T47D (cell line): ENCODE measurements around the gene MARCHF3.

Experiments used
- DNase-seq, 2 experiments: peaks; one replicate each; pipeline versions ENCODE4 v3.0.0 to v3.0.0-alpha.2; 2011 to 2012; ENCODE audit warnings: low read depth in 1 of 2, low spot score in 1 of 2
- JUND ChIP-seq: IDR thresholded peaks from 2 replicates; pipeline ENCODE4 v1.6.1; 2012; ENCODE audit warnings: low read depth
- in situ Hi-C: cut with HindIII; loops from 2 replicates; pipeline ENCODE4 v1.10.0; 2016; ENCODE audit warnings: low sequenced_read_pairs, low pct_unique_long_range_greater_than_20kb

The MARCHF3 gene

GRCh38 chr5:126941403-126941802, 89.0 kb downstream of the MARCHF3 start:
- DNase-seq = no peak
- in situ Hi-C loops = no loop called here
- no peak for TF ChIP-seq JUND

GRCh38 chr5:126939887-126940286, 90.5 kb downstream of the MARCHF3 start:
- DNase-seq = no peak
- TF ChIP-seq JUND = no peak
- in situ Hi-C loops = no loop called here

GRCh38 chr5:126938466-126938865, 91.9 kb downstream of the MARCHF3 start:
- DNase-seq = no peak
- no peak for TF ChIP-seq JUND
- in situ Hi-C loops = no loop called here

GRCh38 chr5:126937771-126938170, 92.6 kb downstream of the MARCHF3 start:
- in situ Hi-C loops = no loop called here
- DNase-seq = no peak
- TF ChIP-seq JUND = no peak

GRCh38 chr5:126936775-126937418, 93.5 kb downstream of the MARCHF3 start:
- TF ChIP-seq JUND = no peak
- in situ Hi-C loops = no loop called here
- no peak for DNase-seq

- no peak for DNase-seq
- in situ Hi-C loops = no loop called here
- no peak for TF ChIP-seq JUND
These were observed 98.2 kb downstream of the MARCHF3 start for GRCh38 chr5:126931963-126932660.

- in situ Hi-C loops = no loop called here
- TF ChIP-seq JUND = no peak
- DNase-seq = no peak
These were observed 102.3 kb downstream of the MARCHF3 start for GRCh38 chr5:126928041-126928440.

GRCh38 chr5:126927429-126927828, 102.9 kb downstream of the MARCHF3 start:
- no peak for TF ChIP-seq JUND
- in situ Hi-C loops = no loop called here
- no peak for DNase-seq

GRCh38 chr5:126926187-126926586, 104.2 kb downstream of the MARCHF3 start:
- in situ Hi-C loops = no loop called here
- no peak for TF ChIP-seq JUND
- DNase-seq = peak; percentile 10 to 13

GRCh38 chr5:126925482-126925881, 104.9 kb downstream of the MARCHF3 start:
- no peak for TF ChIP-seq JUND
- in situ Hi-C loops = no loop called here
- no peak for DNase-seq

- DNase-seq = no peak
- in situ Hi-C loops = no loop called here
- TF ChIP-seq JUND = no peak
These were observed 105.9 kb downstream of the MARCHF3 start for GRCh38 chr5:126924331-126925033.

- in situ Hi-C loops = no loop called here
- no peak for DNase-seq
- no peak for TF ChIP-seq JUND
These were observed 108.9 kb downstream of the MARCHF3 start for GRCh38 chr5:126921241-126922091.

GRCh38 chr5:126920291-126920690, 110.1 kb downstream of the MARCHF3 start:
- in situ Hi-C loops = no loop called here
- DNase-seq = no peak
- no peak for TF ChIP-seq JUND
